Stimulated activated CD8-positive, alpha-beta memory T cell treated with anti-CD3 and anti-CD28 coated beads, Interleukin-12 subunit alpha, Interleukin-12 subunit beta, amount 100 ng/mL, for 24 hours (primary cell): ENCODE results near the gene ZNF362.

Experiments used
- DNase-seq: peaks from one replicate; pipeline ENCODE4 v3.0.0-alpha.2; 2020; ENCODE audit errors: extremely low read depth

ZNF362 gene

DNA sequence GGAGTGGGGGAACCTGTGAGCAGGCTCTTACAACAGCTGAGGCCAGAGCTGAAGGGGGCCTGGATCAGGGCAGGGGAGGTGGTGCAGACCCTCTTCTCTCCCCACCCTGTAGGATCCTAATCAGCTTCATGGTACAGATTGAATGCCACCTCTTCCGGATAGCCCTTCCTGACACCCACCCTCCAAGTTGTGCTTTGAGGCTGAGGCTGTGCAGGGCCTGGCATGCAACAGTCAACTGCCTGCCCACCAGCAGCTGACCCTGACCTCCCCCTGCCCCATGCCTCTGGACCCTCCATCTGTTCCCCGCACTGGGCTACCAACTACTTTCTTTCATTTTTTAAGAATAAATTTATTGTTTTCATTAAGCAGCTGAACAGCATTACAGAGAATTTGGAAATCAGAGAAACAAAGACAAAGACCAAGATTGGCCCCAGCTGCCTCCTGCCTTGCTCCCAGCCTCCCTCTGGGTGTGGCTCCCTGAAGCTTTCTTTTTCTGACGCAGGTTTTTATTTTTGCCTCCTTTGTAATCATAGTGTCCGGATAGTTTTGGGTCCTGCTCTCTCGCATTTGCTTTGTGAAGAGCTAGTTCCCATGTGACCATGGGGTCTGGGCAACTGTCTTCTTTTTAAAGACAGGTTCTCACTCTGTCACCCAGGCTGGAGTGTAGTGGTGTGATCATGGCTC lies 12.8 kb downstream of the ZNF362 start:
- DNase-seq, result no peak

DNA sequence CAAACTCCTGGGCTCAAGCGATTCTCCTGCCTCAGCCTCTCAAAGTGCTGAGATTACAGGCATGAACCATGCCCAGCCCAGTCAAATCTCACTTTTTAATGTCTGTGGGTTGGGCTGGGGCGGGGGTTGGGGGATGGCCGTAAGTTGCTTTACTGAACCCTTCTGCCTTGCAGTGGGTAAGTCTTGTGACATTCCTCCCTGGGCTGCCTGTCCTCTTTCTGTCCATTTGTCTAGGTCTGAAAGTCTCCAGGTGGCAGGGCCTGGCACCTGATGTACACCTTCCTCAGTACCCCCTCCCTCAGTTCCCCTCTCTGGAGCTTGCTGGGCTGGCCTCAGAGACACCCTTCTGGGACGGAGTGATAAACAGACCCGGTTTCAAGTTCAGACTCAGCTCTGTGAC lies 13.3 kb downstream of the ZNF362 start:
- no peak for DNase-seq

DNA sequence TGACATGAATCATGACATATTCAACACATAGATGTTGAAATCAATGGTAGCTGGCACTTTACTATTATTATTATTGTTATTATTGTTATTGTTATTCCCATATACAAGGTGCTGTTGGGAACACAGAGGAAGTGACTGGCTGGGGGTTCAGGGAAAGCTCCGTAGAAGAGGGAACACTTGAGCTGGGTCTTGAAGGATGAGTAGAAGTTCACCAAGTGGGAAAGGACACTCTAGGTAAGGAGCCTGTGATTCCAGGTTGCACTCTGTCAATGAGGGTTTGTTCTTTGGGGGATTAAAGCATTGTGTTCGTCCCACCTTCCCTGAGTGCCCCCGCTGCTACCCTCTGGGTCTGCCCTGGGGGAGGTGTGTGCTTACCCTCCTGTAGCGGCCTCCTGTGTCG lies 14.1 kb downstream of the ZNF362 start:
- no peak for DNase-seq

DNA sequence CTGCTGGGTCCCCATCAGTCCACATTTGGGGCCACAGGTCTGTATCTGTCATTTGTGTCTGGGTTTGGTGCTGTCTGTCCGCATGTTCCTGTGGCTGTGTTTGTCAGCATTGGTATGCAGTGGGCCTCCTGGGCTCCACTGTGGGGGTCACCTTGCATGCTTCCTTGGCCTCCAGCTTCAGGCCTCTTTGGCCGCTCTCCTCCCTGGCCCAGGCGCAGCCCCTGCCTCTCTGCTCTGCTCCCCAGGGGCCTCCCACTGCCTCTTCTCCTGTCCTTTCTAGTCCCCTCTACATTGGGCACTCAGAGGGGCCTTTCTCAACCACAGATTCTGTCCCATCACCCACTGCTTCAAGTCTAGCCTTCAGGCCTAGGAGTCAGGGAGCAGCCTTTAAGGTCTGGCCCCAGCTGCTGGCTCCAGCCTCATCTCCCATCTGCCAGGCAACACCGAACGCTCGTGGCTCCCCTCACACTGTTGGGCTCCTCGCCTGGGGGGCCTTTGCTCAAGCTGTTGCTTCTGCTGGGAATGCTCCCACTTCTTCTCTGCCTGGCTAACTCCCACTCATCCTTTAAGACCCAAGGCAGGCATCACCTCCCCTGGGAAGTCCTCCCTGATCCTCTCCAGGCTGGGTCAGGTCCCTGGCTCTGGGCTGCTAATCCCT lies 14.6 kb downstream of the ZNF362 start:
- DNase-seq, result no peak

DNA sequence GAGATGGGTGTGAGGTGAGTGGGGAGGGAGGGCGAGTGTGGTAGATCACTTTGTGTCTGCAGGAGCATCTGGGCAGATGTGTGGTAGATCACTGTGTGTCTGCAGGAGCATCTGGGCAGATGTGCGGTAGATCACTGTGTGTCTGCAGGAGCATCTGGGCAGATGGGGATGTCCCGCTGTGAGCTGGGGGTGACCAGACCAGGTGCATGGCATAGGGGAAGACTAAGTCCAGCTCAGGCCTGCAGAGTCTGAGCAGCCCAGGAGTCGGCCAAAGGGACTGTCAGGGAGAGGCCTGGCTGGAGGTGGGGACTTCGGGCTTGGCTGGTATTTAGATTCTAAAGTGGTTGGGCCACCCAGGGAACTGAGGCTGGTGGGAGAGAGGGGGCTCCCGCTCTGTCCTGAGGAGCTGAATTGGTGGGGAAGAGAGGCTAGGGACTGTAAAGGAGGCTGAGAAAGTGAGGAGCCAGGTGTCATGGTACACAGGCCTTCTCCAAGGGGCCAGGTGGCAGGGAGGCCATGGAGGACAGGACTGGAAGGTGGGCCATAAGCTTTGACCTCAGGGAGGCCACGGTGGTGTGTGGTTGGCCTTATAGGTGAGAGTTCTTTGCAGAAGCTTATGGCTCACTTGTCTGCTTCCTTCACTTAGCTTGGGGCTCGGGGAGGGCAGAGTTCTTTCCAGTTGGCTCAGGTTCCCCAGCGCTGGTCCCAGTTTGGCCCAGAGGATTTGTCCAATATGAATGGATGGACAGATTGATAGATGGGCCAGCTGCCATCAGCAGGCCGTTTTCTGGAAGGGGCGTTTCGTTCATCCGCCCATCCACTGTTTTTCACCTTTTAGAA lies 15.6 kb downstream of the ZNF362 start:
- no peak for DNase-seq

DNA sequence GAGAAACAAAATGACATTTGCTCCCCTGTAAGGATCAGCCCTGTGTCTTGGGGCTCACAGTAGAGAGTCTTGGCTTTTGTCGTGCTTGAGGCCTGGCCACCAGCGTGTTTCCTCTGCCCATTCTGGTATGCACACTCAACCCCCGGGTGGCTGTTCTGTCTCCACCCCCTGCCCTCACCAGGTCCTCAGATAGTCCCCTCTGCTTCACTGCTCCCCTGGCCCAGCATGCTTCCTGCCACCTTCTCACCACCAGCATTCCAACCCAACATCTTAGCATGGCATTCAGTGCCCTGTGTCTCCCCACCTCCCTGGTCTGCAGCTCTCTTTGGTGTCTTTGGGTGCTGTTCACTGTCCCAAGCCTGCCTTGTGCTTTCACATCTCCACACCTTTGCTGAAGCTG lies 16.2 kb downstream of the ZNF362 start:
- DNase-seq, result no peak

DNA sequence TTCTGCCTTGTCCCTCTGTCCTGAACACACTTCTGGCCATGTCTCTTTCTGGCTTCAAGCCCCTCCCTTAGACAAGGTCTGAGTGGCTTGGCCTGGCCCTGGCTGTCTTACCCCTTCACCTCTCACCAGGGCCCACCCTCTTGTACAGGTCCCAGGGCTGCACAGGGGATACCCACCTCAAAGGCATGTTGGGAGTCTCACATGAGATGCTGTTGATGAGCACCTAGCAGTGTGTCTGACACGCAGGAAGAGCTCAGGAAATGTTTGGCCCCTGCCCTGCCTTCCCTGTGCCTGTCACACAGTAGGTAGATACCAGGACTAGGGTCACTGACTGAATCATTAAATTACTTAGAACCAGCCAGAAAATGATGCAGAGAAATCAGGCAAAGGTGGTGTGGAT lies 16.6 kb downstream of the ZNF362 start:
- no peak for DNase-seq

DNA sequence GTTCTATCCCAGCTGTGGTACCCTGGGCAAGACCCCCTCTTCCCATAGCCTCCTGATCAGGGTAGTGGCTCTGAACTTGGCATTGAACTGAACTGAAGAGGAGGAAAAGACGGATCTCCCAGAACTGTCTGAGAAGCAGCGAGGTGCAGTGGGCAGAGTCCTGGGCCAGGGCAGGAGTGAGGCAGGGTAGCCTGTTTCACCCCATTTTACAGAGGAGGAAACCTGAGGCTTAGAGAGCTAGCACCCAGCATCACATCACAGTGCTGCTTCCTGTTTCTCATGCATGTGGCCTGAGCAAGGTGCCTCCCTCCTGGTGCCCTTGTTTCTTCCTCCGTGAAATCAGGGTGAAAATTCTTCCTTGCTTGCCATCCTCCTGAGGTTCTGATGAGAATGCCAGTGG lies 17.1 kb downstream of the ZNF362 start:
- no peak for DNase-seq

DNA sequence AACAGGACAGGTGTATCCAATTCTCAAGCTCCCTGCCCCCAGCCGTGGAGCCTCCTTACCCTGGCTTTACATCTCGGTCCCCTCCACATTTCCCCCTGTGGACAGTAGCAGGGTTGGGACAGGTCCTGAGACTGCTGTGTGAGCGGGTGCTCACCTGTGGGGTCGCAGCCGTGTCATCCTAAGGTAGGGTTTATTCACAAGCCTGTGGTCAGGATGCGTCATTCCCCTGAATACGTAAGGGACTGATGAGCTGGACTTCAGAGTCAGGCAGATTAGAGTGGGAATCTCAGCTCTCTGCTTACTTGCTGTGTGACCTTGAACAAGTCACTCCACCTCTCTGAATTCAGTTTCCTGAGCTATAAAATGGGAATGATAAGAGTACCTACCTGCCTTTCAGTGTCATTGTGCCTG lies 17.7 kb downstream of the ZNF362 start:
- no peak for DNase-seq

DNA sequence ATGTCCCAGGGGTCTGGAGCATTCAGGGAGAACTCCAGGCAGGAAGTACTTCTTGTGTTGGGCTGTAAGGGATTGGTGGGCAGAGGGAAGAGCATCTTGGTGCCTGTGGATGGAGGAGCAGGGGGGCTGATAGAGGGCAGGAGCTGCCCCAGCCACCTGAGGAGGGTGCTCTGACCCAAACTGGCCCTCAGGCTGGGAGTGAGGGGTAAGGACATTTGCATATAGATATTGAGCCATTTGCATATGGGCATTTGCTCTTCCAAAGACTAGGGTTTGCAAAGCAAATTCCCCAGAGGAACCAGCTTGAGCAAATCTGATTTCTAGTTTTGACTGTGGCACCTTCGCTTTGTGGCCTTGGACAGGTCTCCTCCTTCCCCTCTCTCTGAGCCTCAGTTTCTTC lies 18.2 kb downstream of the ZNF362 start:
- DNase-seq, result no peak

DNA sequence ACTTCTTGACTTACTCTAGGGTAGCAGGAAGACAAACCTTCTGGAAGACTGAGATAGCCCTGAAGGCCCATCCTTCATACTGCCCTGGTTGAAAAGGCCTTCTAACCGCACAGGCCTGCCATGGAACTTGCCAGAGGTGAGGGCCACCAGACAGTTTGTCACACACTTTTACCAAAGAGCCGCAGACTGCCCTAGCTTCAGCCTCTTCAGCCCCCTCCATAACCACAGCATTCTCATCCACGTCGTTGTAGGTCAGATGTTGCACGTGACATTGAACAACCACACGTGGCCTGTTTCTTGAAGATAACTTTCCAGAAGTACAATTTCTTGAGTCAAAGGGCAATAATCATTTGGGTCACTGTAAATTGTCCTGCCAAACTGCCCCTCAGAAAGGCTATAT lies 18.9 kb downstream of the ZNF362 start:
- no peak for DNase-seq

DNA sequence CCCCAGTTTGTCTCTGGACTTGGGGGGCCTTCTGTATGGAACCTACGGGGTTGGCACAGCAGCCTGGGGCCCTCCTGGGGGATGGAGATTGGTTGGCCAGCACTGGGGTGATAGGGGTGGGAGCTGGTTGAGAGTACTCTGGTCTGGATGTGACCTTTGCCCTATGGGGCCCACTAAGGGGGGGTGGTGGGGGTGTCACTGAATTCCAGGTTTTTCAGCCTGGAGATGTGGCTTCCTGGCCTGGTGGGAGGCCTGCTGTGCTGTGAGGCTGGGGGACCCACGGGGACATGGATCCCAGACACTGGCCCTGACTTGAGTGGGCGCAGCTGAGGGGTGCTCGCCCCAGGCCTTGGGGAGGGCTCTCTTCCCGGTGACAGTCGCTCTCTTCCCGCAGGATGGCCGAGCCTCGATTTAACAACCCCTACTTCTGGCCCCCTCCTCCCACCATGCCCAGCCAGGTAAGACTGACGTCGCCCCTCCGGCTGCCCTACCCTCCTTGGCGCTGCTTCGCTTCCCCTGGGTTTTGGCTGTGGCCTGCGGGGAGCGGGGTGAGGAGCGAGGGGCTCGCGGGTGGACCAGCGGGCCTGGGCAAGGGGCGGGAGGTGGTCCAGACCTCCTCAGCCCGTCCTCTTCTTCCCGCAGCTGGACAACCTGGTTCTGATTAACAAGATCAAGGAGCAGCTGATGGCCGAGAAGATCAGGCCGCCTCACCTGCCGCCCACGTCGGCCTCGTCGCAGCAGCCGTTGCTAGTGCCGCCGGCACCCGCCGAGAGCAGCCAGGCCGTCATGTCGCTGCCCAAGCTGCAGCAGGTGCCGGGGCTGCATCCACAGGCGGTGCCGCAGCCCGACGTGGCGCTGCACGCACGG lies 19.6 kb downstream of the ZNF362 start:
- DNase-seq, result no peak

DNA sequence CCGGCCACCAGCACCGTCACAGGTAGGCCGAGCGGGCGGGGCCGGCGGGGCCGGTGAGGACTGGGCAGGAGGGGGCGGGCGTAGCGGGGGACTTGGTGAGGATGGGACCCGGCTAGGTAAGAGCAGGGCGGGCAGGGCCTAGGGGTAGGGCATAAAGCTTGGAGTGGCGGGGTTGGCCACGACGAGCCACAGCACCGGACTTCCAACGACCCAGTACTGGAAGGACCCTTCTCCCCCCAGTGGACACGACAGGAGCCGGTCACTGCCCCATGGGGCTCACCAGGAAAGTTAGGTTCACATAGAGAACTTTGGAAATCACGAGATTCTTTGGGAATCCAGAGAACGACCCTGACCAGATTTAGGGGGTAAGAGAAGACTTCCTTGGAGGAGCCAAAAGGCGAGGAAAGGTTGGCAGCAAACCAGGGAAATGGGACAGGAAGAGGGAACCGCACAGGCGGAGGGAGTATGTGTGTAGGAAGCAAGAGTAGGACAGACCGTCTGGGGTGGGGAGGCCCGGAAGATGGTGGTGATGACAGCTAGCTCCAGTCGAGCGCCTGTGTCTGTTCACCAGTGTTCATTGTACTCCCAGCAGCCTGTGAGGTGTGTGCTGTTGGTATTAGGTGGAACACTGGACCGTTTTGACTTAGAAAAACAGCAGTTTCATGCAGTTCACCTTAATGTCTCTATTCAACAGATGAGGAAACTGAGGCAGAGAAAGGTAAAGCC lies 20.4 kb downstream of the ZNF362 start:
- DNase-seq, result no peak

DNA sequence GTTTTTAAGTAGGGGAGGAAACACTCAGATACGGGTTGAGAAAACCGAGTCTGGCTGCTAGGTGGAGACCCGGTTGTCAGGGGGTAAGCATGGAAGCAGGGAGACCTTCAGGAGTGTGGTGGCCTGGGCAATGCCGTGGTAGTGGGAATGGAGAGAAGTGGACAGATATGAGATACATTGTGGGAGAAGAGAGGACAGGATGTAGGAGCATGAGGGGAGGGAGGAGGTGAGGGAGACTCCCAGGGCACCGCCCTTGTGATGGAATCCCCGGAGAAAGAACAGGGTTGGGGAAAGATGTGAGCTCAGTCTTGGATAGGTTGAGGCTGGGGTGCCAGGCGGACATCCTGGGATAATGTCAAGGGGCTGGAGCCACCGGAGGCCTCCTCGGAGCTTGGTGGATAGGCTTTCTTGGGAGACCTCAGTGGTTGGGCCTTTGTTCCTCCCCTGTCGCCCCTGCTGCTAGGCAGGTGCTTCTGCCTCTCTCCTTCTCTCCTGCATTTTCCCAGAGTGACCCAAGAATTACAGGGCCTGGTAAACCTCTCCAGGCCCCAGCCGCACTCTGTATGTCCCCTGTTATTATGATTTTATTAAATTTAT lies 21.3 kb downstream of the ZNF362 start:
- no peak for DNase-seq

DNA sequence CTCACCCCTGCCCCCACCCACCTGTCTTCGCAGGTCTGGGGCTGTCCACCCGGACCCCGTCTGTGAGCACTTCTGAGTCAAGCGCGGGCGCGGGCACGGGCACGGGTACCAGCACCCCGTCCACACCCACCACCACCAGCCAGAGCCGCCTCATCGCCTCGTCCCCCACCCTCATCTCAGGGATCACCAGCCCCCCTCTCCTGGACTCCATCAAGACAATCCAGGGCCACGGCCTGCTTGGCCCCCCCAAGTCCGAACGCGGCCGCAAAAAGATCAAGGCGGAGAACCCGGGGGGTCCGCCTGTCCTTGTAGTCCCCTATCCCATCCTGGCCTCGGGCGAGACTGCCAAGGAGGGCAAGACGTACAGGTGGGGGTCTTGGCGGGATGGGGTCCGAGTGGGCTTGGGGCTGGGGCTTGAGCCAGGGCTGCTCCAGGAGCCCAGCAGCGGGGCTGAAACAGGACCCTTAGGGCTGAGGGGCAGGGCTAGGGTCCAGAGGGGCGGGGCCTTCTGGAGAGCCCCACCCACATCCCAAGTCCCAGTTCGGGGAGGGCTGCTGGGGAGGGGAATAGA lies 23.9 kb downstream of the ZNF362 start:
- no peak for DNase-seq

DNA sequence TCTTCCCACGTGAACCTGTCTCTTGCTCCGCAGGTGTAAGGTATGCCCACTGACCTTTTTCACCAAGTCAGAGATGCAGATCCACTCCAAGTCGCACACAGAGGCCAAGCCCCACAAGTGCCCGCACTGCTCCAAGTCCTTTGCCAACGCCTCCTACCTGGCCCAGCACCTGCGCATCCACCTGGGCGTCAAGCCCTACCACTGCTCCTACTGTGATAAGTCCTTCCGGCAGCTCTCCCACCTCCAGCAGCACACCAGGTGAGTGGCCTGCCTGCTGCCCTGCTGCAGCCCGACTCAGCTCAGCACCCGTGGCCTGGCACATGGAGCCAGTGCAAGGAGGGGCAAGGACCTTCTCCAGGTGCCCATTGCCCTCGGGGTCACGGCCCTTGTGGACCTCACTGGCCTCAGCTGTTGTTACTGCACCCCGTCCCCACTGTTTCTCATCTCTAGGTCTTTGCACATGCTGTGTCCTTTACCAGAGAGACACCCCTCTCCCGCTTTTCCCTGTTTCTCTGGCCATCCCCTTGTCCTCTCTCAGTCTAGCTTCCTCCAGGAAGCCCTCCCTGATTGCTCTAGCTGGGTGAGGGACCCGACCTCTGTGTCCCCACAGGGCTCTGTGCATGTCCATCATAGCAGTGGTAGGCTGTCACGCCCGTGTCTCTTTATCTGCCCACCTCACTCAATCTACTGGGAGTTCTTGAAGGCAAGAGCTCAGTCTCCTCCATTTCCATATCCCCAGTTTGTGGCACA lies 25.4 kb downstream of the ZNF362 start:
- no peak for DNase-seq

DNA sequence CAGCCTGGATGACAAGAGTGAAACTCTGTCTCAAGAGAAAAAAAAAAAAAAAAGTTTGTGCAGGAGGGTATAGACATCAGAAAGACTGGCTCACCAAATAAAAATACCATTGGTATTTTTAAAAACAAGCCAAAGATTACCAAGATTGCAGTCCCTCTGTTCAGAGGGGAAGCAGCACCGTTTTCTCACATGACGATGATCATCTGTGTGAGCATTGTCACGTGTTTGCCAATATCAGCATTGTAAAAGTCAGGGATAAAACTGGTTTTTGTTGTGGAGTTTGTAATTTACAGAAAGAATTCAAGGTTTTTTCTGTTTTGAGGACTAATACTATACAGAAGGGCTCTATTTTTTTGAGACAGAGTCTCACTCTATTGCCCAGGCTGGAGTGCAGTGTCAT lies 26.5 kb downstream of the ZNF362 start:
- DNase-seq, result no peak

DNA sequence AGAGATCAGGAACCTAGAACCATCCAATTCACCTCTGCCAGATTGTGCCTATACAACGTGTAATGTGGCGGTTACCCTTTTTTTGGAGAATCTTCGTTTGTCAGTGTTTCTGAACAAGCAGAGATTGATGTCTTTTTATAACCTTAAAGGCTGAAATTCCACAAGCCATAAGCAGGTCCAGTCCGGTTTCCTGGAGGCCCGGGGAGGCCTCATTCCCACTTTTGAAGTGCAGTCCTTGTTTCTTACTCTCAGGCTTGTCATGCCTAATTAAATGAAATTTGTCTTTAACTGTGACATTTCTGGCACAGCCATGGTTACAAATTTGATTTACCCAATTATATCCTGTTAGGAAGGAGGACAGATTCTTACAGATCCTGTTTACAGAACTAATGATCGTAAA lies 27.8 kb downstream of the ZNF362 start:
- DNase-seq, result no peak

DNA sequence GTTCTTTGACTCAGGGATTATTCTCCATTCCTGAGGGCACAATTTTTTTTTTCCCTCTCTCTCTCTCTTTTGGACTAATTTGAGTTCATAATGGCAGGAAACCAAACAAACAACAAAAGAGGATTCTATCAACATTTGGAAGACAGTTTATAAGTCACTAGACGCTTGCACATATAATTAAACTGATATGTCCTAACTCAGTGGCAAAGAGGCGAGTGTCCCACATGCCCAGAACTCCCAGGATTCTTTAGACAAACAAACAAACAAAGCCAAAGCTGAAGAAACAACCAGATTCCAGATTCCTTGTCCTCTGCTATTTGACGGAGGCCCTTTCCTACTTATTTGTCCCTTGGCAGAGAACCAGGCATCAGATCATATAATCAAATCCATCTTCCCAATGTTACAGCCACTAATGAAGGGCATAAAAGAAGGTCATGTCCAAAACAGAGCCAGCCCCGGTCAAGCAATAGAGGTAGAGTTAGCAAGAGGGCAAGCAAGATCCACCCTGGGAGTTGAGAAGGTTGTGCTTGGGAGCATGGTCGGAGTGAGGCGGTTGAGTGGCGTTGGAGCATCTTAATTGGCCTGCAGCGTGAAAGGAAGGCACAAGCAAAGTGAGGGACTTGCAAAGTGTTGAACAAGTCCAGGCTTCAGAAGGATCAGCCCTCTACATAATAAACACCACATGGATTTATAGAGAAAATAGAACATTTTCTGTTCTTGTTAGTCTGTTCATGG lies 30.3 kb downstream of the ZNF362 start:
- no peak for DNase-seq
